ENCODE results near the gene NRARP.
"Not testable (repeated sequence)": the region's sequence is repeated elsewhere in the genome, so short reads cannot be mapped to it uniquely, and the experiment has no call there.

Gene NRARP

DNA sequence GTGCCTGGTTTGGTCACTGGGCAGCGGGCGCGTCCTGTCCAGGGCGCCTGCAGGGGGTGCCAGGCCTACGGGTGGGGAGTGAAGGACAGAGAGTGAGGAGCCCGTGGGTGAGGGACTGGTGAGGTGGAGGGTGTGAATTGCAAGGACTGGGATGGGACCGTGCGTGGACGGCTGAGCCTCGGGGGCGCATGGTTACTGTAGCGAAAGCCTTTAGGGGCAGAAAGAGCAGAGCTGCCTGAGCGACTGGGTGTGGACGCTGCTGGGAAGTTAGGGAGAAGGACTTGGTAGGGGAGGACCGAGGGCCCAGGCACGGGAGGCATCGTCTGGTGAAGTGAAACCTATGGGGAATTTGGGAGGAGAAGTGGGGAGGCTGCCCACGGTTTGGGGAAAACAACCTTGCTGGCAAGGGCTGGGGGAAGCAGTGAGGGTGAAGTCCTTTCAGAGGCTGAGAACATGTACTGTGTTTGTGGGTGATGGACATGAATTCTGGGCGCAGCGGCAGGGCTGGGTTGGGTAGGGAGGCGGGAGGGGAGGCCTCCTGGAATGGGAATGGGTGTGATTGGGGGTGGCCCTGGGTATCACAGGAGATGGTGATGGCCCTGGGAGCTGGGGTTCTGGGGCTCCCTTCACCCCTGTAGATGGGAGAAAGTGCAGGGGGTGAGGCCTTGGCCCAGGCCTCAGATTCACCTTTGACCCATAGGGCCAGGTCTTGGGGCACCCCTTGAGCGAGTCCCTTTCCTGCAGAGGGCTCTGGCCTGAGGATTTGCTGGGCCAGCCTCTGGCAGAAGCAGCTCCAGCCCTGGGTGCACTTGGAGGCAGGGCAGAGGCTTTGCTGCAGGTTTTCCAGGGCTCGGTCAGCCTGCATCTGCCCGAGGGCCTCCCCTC lies 26.2 kb downstream of the NRARP start:
- DNase-seq, result no peak

DNA sequence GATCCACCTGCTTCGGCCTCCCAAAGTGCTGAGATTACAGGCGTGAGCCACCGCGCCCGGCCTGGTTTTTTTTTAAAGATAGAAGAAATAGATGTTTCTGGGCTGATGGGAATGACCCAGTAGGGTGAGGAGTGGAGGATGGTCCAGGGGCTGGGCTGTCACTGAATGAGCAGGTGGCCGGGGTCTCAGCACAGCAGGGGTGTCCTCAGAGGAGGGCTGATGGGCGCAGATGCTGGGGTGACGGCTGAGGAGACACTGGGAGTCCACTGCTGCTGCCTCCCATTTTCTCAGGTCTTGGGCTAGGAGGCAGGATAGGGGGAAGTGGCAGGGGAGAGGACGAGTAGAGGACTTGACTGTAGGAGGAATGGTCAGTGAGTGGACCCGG lies 26.9 kb downstream of the NRARP start:
- no peak for DNase-seq

DNA sequence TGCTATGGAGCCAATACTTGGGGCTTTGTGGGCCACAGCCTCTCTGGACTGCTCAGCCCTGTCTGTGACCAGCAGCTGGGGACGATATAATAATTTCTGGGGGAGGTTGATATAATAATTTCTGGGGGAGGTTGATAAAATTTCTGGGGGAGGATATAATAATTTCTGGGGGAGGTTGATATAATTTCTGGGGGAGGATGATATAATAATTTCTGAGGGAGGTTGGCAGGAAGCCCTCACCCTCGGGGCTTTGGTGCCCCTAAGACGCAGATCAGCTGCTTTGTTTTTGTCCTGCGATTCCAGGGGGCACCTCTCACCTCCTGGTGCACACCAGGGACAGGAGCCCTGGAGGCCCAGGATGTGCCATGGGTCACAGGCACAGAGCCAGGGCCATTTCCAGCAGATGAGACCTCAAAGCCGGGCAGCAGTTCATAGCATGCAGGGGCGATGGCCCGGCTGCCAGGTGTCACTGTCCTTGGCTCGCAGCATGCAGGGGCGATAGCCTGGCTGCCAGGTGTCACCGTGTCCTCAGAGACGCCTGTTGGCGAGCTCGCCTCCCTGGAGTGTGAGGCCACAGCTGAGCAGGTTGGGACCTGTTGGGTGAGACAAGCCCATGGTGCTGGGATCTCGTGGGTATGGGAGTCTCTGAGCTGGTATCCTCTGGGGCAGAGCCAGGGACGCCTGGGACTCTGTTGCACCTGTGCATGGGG lies 28.3 kb downstream of the NRARP start:
- no peak for DNase-seq

DNA sequence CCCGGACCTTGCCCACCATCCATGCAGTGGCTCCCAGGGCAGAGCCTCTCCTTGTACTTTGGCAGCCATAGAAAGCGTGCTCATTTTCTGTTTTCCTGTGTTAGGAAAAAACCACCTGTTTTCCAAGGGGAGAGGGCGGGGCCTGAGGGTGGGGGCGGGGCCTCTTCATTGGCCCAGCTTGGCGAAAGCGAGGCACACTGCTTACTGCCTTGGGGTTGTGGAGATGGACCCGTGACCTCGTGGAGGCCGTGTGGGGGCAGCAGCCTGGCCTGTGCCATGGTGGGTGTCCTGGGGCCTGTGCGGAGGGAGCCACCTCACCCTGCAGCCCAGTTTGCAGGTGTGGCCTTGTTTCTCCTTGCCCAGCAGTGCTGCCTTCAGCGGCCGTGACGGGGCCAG lies 29.0 kb downstream of the NRARP start:
- no peak for DNase-seq

DNA sequence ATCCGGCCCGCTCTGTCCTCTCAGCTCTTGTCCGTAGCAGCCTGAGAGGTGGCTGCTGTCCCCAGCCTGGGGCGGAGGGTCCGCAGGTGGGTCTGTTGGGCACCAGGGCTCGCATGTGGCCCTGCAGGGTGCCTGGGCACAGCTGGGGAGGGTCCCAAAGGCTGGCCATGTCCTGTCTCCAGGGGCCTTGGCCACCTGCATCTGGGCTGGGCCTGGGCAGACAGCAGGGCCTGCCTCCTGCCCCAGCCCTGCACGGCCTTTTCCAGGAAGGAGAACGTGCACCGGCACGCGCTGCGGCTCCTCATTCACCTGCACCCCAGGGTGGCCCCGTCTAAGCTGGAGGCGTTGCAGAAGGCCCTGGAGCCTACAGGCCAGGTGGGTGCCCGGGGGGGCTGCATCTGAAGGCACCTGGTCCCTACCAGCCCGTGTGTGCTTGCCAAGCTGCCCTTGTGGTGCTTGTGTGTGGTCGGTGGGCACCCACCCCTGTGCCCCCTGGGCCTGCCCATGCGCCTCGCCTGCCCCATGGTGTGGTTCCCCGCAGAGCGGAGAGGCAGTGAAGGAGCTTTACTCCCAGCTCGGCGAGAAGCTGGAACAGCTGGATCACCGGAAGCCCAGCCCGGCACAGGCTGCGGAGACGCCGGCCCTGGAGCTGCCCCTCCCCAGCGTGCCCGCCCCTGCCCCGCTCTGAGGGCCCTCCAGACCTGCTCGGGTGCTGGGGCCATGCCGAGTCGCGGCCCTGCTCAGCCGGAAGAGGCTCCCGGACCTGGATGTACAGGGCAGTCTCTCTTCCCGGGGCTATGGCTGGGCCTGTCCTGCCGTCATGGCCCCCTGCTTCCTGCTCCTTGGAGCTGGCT lies 29.6 kb downstream of the NRARP start:
- DNase-seq, result no peak

DNA sequence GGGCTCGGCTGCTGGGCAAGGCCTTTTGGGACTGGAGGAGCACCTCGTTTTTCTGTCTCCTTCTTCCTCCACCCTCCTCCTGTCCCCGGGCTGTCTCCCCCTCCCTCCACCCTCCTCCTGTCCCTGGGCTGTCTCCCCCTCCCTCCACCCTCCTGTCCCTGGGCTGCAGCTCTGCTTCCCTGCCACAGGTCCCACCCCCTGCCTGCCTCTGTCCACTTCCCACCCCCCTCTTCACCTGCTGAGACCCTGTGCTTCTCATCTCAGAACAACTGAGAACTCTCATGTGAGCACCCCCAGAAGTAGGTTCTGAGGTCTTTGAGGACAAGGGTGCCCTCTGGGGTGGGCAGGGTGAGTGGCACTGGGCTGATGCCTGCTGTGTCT lies 30.4 kb downstream of the NRARP start:
- DNase-seq, result no peak

DNA sequence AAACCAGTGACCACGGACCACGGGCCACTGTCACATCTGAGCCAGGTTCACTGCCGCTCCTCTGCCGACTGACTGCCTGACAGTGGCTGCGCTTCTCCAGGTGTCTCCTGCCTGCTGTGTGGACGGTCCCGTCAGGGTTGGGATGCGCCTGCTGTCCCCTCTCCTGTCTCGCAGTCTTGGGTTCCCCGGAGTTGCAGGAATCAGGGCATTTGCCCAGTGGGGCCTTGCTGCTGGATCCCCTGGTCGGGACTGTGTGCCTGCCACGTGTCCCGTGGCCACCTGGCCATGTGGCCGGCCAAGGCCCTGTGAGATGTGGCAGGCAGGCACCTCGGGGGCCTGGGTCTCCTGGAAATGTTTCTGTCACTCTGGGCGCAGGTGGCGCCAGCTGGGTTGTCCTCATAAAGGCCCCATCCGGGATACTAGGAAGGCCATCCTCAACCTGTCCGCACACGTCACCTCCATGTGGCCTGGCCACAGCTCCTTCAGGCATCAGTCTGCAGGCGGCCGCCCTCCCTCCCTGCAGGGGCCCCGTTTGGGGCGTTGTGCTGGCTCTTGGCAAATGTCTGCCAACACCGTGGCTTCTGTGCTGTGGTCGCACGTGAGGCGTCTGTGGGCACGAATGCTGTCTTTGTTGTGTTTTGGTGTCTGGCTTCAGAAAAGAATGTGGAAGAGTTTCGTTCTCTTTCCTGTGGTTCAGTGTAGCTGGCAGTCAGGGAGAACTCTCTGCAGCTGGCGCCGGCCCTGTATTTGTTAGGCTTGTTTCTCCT lies 31.0 kb downstream of the NRARP start:
- DNase-seq, result no peak

DNA sequence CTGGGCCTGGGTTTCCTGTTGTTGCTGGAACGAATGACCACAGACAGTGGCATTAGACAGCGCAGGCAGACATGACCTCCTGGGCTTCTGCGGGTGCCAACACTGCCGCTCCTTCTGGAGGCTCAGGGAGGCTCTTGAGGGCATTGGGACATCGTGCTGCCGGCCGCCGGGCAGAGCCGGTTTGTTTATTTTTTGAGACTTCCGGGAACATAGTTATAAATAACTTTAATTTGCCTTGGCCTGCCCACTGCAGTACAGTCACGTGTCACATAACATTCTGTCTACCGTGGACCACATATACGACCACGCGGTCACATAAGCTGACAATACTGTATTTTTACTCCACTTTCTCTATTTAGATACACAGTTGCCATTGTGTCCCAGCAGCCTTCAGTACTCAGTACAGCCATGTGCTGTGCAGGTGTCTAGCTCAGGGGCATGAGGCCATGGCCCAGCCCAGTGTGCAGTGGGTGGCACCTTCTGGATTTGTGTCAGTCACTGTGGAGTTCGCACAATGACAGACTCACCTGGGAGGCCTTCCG lies 32.8 kb downstream of the NRARP start:
- DNase-seq, result no peak

DNA sequence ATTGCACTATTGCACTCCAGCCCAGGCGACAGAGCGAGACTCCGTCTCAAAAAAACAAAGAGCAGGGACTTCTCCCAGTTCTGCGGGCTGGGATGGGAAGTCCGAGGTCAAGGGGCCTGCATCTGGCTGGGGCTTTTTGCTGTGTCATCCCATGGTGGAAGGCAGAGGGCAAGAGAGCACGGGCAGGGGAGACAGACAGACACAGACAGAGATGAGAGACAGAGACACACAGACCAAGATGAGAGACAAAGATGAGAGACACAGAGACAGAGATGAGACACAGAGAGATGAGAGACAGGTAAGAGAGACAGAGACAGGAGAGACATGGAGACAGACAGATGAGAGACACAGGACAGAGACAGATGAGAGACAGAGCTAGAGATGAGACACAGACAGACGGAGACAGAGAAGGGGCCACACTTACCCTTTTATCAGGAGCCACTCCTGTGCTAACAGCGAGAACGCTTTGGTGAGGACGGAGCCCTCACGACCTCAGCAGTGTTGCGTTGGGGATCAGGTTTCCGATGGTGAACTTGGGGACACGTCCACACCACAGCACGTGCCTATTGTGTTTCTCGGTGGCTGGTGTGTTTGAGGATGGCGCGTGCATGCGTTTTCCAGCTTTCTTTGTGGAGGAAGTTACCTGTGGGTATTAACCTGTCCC lies 33.4 kb downstream of the NRARP start:
- DNase-seq, result no peak

DNA sequence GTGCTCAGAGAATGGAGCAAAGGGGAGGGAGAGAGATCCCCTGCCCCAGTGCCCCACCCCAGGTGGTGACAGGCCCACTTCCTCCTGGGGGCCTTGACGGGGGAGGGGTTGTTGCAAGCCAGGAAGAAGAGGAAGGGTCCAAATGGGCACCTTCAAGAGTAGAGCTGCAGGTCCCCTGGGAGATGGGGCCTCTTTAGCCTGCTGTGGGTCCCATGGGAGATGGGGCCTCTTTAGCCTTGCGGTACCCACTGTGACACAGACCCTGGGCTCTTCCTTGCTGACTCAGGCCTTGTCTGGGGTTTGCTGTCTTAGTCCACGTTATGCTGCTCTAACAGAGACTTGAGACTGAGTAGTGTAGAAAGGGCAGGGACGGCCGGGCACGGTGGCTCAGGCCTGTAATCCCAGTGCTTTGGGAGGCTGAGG lies 34.1 kb downstream of the NRARP start:
- no peak for DNase-seq

DNA sequence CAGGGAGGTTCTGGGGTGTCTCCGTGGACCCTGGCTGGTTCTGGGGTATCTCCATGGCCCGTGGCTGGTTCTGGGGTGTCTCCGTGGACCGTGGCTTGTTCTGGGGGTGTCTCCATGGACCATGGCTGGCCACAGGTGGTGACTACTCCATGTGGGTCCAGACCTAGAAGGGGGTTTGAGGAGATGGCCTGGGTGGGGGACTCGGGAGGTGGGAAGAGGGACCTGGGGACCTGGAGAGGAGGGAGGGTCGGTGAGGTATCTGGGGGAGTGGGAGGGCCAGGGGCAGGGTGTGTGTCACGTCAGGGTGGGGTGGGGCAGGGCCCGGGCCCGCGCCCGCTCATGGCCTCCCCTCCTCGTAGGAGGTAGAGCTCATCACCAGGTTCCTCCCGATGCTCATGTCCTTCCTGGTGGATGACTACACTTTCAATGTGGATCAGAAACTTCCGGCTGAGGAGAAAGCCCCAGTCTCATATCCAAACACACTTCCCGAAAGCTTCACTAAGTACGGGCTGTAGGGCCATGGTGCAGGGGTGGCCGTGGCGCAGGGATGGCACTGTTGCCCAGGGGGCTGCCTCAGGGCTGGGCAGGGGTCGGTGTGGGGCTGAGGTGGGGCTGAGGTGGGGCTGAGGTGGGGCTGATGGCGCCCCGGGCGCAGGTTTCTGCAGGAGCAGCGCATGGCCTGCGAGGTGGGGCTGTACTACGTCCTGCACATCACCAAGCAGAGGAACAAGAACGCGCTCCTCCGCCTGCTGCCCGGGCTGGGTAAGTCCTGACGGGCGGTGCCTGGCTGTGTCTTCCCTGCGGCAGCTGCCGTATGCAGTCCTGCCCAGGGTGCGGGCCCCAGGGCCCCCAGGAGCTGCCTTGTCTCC lies 35.3 kb downstream of the NRARP start:
- DNase-seq, result no peak

DNA sequence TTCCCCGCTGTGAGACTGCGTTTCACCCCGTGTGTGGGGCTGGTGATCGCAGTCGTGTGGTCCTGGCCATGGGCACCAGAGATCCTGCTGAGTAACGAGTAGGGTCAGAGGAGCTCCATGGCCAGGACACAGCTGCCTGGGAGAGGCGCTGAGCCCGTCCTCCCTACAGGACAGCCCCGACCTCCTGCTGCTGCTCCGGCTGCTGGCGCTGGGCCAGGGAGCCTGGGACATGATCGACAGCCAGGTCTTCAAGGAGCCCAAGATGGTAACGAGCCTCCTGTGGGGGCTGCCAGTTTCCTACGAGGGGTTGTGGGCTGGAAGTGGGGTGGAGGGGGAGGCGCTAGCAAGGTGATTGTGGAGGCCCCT lies 35.9 kb downstream of the NRARP start:
- no peak for DNase-seq

DNA sequence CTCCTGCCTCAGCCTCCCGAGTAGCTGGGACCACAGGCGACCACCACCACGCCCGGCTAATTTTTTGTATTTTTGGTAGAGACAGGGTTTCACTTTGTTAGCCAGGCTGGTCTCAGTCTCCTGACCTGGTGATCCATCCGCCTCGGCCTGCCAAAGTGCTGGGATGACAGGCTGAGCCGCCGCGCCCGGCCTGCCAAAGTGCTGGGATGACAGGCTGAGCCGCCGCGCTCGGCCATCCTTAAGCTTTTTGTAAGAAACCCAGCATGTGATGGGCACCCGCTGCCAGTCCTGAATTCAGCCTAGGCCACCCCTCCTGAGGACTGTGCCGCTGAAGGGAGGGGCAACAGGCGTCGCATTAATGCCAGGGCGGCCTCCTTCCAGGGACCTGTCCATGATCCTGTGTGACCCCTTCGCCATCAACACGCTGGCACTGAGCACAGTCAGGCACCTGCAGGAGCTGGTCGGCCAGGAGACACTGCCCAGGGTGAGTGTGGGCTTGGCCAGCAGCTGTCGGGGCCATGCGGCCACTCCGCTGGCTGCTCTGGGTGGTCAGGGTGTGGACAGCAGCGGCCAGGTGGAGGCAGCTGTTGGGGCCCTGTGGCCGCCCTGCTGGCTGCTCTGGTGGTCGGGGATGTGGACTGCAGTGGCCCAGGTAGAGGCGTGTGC lies 36.4 kb downstream of the NRARP start:
- no peak for DNase-seq

DNA sequence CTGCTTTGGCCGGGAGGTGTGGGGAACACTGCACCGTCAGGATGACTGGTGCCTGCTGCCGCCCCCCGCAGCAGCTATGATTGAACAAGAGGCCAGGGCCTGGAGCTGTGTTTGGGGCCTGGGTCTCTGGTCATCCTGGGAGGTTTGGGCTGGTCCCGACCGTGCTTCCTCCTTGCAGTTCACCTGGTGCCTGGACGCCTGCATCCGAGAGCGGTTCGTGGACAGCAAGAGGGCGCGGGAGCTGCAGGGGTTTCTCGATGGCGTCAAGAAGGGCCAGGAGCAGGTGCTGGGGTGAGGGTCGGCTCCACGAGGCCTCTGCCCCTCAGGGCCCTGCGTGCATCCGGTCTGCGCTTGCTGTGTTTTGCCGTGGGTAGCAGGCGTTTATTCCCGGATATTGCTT lies 38.0 kb downstream of the NRARP start:
- no peak for DNase-seq

DNA sequence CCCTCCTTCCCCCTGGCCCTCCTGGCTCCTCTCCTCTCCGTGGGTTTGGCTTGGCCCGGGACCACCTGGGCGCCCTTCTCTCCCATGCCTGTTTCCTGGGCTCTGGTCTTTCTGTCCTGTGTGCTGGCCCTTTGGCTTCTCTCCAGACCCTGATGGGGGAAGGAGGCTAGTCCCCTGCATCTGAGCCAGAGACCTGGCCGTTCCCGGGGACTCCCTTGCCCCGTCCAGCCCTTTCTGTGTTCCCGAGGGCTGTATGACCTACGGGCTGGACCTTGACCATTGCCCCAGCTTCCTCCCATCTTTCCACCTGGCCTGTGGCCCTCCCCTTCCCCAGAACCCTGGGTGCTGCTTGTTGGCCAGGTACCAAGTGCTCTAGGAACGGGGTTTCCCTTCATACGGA lies 38.6 kb downstream of the NRARP start:
- no peak for DNase-seq

DNA sequence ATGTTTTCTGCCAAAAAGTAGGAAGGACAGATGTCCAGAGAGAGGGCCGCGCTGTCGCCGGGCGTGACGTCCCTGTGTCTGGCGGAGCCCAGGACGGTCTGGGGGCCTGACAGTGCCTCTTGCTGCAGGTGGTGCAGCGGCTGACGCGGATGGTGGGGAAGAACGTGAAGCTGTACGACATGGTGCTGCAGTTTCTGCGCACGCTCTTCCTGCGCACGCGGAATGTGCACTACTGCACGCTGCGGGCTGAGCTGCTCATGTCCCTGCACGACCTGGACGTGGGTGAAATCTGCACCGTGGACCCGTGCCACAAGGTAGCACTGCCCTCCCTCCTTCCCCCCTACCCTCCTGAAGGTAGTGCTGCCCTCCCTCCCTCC lies 39.2 kb downstream of the NRARP start:
- no peak for DNase-seq

DNA sequence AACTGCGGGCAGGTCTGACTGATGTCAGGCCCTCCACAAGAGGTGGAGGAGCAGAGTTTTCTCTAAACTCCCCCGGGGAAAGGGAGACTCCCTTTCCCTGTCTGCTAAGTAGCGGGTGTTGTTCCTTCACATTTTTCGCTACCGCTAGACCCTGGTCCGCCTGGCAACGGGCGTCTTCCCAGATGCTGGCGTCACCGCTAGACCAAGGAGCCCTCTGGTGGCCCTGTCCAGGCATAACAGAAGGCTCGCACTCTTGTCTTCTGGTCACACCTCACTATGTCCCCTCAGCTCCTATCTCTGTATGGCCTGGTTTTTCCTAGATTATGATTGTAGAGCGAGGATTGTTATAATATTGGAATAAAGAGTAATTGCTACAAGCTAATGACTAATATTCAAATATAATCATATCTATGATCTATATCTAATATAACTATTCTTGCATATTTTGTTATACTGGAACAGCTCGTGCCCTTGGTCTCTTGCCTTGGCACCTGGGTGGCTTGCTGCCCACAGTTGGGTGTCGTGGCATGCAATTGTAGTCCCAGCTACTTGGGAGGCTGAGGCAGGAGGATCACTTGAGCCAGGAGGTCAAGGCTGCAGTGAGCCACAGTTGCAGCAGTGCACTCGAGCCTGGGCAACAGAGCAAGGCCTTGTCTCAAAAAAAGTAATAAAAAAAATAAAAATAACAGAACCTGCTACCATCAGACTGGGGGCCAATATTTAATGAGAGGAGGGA lies 39.7 kb downstream of the NRARP start:
- DNase-seq, result not testable (repeated sequence)

DNA sequence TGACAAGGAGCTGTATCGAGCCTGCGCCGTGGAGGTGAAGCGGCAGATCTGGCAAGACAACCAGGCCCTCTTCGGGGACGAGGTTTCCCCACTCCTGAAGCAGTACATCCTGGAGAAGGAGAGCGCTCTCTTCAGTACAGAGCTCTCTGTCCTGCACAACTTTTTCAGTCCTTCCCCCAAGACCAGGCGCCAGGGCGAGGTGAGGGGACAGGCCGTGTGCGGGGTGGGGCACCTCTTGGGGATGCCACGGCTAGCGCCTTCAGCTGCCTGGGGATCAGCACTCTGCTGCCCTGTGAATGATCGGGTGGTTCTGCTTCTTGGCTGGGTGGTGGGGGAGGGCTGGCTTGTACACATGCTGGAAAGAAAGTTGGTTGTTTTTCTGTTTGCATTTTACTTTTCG lies 45.2 kb downstream of the NRARP start:
- no peak for DNase-seq

DNA sequence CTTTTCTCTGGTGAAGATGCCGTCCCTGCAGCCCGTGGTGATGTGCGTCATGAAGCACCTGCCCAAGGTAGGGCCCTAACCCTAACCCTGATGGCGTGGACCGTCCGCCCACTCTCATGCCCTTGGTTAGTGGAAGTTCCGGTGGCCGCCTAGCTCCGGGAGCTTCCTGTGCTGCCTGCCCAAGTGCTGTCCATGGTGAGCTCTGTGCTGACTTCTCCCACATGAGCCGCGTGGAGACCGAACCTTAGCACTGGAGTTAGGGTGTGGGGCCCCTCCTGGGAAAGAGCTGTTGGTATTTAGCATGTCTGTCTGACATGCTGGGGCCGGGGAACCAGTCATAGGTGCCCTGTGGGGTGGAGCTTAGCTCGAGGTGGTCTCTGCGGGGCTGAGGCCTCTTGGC lies 45.7 kb downstream of the NRARP start:
- DNase-seq, result no peak
